GM19193 (cell line): ENCODE data around the gene TSFM.

Experiments used
- POLR2A ChIP-seq: IDR thresholded peaks from 4 replicates; pipeline ENCODE4 v1.6.1; 2011; ENCODE audit not compliant: insufficient read depth, insufficient read length; ENCODE audit errors: extremely low read depth

TSFM gene

DNA sequence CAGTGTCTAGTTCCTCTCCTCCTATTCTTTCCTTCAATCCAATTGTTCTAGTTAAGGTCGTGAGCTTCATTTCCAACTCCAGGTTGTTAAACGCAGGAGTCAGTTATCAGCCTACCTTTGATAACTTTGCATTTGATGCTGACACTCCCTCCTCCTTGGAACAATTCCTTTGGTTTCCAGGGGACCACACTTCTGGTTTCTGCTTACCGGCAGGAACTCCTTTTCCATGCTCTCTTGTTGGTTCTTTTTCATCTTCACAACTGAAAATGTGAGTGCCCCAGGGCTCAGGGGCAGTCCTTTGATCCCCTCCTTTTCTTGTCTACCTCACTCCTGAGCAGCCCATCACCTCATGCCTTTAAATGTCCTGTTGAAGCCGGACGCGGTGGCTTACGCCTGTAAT lies 5.2 kb upstream of the TSFM start:
- no peak for TF ChIP-seq POLR2A

DNA sequence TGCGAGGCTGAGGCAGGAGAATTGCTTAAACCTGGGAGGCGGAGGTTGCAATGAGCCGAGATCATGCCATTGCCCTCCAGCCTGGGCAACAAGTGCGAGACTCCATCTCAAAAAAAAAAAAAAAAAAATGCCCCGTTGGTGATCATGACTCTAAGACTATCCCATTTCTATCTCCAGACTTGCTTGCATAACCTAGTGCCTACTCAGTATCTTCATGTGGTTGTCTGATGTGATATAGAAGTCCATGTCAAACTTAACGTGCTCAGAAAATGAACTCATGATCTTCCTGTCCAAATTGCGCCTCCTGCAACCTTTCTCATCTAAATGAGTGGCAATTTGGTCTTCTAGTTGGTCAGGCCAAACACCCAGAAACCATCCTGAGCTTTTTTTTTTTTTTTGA lies 4.7 kb upstream of the TSFM start:
- TF ChIP-seq POLR2A = no peak

DNA sequence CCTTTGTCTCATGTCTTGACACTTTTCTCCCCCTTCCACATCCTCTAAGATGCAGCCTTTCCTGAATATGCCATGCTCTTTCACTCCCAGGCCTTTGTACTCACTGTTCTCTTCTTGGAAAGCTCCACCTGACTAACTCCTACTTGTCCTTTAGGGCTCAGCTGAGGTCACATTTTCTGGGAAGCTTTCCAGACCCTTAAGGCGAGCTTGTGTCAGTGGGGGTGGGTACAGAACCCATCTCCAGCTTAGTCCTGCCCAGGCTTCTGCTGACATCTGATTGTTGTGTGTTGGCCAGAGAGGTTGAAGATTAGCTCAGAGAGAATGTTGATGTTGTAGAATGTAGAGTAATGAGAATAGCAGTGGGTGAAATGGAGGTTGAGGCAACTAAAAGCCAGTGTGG lies 2.9 kb upstream of the TSFM start:
- TF ChIP-seq POLR2A = no peak

DNA sequence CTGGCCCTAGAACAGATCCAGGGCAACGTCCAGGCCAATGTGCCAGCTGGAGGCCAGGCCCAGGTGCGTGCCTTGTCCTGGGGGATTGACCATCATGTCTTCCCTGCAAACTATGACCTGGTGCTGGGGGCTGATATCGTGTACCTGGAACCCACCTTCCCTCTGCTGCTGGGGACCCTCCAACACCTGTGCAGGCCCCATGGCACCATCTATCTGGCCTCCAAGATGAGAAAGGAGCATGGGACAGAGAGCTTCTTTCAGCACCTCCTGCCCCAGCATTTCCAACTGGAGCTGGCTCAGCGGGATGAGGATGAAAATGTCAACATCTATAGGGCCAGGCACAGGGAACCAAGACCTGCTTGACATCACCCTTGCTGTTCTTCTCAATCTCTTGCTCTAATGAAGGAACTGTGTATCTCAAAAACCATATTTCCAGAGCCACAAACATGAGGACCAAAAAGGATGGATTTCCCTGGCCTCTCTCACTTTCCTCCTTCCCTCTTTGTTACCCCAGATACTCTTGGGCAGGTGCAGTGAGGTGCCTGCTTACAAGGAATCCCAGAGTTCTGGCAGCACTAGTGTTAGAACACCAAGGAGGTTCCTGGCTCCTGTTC lies 2.2 kb upstream of the TSFM start:
- TF ChIP-seq POLR2A = no peak

DNA sequence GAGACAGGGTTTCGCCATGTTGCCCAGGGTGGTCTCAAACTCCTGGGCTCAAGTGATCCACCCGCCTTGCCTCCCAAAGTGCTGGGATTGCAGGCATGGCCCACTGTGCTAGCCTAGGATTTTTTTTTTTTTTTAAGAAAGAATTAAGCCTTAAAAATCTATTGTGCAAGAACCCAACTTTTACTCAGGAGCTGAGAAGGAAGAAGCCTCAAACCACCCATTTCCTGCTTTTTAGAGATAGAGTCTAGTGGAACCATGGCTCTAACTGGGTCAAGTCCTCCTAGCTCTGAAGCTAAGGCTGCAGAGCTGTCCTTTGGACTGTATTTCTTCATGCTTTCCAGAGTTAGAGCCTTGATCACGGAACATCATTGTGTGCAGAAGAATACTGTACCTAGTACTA lies 1.3 kb upstream of the TSFM start:
- TF ChIP-seq POLR2A = no peak

DNA sequence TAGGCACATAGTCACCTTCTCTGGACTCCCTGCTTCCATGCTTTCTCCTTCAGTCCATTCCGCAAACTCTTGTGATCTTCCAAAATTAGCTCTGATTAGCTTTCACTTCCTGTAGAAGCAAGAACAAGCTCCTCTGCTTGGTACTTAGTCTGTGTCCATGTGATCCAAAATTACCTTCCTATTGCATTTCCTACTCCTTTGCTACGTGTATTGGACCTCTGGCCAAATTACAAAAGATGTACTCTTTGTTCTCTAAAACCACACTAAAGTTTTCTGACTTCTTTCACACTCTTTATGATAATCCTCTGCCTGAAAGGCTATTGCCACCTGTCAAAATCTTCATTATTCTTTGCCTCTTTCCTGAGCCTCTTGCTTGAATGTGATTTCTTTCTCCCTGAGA lies 786 bp upstream of the TSFM start:
- no peak for TF ChIP-seq POLR2A

DNA sequence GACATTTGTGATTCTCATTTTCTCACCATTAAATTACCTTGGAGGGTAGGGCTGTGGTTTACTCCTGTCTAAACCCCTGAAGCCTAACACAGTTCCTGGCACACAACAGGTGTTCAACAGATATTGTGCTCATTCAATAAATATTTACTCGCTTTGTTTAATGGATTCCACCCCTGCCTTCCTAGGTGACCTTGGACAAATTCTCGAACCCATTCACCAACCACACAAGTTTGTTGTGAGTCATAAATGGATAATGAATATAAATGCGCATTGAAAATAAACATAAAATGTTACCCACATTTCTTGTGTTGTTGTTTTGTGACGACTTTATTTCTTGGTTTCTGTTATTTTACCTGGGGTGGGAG lies 362 bp upstream of the TSFM start:
- no peak for TF ChIP-seq POLR2A

DNA sequence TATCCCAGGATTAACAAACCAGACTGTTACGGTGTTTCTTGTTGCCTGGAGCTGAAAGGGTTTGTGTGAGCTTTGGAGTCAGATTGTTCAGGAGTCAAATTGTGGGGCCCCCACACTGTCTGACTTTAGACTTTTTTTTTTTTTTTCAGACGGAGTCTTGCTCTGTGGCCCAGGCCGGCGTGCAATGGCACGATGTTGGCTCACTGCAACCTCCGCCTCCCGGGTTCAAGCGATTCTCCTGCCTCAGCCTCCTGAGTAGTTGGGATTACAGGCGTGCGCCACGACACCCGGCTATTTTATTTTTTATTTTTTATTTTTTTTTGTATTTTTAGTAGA lies 847 bp downstream of the TSFM start:
- no peak for TF ChIP-seq POLR2A

DNA sequence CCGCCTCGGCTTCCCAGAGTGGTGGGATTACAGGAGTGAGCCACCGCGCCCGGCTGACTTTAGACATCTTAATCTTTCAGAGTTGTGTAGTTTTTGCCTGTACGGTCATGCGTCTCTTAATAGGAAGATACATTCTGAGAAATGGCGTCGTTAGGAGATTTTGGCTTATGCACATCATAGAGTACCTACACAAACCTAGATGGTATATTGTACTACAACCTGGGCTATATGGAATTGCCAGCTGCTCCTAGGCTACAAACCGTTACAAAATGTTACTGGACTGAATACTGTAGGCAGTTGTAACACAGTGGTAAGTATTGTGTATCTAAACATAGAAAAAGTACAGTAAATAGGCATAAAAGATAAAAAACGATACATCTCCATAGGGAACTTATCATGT lies 1.3 kb downstream of the TSFM start:
- TF ChIP-seq POLR2A = no peak

DNA sequence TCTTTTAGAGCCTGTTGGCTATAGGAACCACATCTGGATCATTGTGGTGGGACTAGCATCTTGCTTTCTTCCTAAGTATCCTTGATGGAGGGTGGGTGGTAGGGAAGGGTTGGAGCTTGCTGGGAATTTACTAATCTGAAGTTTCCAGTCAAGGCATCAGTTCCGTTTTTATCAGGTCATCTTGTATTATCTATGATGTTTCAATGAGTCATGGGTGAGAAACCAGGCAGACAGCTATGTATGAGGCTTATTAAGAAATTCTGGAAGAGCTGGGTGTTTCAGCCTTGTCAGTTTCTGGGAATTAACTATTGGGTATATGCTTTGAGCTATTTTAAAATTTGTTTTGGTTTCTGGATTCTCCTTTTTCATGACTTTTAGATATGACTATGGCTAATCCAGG lies 11.3 kb downstream of the TSFM start:
- no peak for TF ChIP-seq POLR2A

DNA sequence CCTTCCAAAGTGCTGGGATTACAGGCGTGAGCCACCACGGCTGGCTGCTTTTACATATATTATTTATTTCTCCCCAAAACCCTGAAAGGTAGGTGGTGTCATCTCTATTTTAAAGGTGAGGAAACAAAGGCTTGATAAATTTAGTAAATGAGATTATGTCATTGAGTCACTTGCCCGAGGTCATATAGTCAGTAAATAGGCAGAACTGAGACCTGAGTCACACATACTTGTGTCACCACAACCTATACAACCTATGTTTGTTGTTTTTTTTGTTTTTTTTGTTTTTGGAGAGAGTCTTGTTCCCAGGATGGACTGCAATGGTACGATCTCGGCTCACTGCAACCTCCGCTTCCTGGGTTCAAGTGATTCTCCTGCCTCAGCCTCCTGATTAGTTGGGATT lies 12.8 kb downstream of the TSFM start:
- TF ChIP-seq POLR2A = no peak

DNA sequence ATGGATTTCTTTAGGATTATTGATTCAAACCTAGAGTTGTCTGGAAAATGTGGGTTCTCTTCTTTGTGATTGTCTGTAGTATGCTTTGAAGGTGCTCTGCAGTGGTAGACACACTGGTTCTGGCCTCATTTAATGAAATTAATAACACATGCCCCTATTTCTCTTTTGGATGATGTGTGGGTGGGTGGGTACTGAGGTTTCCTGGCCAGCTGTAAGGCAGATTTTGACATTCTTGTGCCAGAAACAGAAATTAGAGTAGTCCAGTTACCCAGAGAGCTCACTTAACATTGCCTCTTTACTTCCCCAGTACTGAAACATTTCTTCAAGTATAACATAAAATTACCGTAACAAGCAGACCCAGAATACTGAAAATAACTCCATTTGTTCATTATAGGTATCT lies 14.4 kb downstream of the TSFM start:
- TF ChIP-seq POLR2A = no peak

DNA sequence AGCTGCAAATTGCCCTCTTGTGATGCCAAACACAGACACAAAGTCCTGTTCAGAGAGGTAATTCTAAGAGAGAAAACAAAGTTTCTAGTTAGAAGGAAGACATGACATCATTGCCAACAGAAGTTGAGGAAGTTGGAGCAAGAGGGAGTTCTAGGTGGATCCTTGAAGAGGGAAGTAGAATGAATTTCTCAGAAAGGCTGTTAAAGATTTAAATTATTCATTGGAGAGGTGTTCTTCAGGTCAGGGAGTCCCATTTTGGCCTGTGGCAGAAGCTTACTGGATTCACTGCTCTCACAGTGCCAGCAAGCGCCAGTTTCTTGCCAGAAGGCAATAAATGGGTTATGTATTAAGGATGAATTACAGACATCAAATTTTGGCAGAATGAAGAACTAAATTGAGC lies 15.3 kb downstream of the TSFM start:
- no peak for TF ChIP-seq POLR2A

DNA sequence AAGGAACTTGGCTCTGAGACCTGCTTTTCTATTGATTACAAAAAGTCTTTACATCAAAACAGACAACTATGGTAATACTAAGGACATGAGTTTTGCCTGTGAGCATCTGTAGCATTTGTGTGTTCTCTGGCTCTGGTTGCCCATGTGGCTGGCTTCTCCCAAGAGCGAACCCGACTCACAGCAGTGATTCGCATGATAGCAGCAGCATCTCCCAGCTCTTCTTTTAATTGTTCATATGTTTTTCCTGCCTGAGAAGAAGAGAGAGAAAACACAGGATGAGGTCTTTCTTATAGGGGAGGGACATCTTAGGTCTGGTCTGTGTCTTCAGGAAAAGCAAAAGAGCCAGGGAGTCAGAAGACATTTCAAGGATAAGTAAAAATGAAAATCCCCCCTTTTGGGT lies 18.4 kb downstream of the TSFM start:
- no peak for TF ChIP-seq POLR2A

DNA sequence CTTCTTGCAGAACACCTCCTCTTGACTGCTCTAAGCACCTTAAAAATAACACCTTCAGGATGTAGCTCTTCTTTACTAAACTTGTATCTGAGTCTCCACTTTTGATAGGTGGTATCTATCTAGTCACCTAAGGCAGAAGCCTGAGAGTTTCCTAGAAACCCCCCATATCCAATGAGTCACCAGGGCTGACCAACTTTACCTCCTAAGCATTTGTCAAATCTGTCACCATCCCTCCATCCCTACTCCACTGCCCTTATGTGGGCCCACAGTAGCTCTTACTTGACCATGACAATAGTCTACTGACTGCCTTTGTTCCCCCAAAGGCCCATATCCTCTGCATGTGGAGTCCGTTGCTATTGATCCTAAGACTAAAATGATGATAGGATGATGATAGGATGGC lies 20.0 kb downstream of the TSFM start:
- TF ChIP-seq POLR2A = no peak

DNA sequence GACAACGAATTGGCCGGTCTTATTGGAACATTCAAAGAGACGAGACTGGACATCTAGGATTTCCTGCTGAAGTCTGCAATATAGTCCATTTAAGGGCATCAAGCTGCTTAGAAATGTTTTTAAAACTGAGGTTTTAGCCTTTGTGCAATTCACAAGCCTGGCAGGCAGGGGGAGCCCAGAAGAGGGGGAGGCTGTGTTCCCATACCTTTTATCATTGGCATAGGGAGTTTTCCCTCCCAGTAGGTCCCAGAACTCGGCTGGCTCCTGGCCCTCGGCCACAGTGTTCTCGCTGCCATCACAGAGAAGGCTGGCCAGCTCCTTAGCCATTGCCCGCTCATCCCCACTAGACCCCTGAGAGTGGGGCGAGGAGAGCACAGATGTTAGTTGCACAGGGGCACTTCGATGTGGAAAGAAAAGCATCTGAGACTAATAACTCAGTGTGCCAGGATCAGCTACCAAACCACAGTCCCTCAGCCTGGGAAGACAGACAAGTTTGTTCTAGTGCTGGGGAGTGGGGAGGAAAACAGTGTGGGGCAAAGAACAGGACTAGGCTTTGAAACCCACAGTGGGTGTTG lies 20.8 kb downstream of the TSFM start:
- TF ChIP-seq POLR2A = no peak

DNA sequence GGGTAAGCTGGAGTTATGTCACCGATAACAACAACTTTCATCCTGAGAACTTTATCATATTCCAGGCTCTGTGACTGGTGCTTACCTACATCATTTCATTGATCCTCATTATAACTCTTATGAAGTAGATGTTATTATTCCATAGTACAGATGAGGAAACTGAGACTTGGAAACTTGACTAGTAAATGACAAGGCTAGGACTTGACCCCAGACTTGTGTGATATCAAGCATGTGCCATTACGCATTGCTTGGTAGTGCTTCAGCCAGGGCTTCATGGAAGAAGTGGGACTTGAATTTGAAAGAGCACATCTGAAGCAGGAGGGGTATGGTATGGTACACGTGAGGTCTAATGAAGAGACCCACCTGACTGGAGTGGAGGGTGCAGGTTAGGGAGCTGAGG lies 24.1 kb downstream of the TSFM start:
- TF ChIP-seq POLR2A = no peak
